ENCODE data around the gene LKAAEAR1.
"Not testable (repeated sequence)": the region's sequence is repeated elsewhere in the genome, so short reads cannot be mapped to it uniquely, and the experiment has no call there.

Gene LKAAEAR1

GRCh38 chr20:64083804-64084684, at the start of gene LKAAEAR1:
LKAAEAR1 (minus strand) TSS chr20:64084398; CDS start chr20:64084219, 179 bp downstream.
- ATAC-seq (no peak), DNase-seq (no peak)

GRCh38 chr20:64131406-64131805, 47.2 kb upstream of the LKAAEAR1 start:
- DNase-seq (no peak), ATAC-seq (peak; percentile 55)

DNA sequence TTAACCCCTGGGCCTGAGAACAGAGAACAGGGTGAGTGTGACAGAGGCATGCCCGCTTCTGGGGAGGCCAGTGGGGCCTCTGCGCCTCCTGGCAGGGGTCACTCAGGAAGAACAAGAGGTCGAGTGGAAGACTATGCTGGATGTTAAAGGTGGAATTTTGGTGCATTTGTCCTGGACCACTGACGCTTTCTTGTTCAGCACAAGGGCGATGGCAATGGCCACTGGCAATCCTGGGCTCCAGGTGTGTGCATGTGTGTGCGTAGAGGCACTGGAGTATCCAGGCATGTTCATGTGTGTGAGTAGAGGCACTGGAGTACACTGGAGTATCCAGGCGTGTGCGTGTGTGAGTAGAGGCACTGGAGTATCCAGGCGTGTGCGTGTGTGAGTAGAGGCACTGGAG, 46.7 kb upstream of the LKAAEAR1 start:
- DNase-seq (no peak), ATAC-seq (no peak)

DNA sequence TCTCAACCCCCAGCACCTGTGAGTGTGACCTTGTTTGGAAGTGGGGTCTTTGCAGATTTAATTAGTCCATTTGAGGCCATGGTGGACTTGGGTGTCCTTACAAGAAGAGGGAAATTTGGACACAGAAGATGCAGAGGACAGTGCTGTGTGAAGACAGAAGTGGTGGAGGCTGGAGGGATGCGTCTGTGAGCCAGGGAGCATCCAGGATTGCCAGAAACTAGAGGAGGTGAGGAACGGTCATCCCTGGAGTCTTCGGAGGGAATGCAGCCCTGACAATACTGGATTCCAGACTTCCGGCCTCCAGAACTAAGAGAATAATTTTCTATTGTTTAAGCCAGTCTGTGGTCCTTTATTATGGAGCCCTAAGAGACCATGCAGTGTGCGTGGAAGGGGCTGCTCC, 46.1 kb upstream of the LKAAEAR1 start:
- no peak for DNase-seq
- ATAC-seq = no peak

GRCh38 chr20:64129146-64129782, 45.1 kb upstream of the LKAAEAR1 start:
- no peak for ATAC-seq

DNA sequence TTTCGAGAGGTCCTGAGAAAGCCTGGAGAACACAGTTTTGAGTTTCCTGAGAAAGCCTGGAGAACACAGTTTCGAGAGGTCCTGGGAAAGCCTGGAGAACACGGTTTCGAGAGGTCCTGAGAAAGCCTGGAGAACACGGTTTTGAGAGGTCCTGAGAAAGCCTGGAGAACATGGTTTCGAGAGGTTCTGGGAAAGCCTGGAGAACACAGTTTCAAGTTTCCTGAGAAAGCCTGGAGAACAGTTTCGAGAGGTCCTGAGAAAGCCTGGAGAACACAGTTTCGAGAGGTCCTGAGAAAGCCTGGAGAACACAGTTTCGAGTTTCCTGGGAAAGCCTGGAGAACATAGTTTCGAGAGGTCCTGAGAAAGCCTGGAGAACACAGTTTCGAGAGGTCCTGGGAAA, 39.3 kb upstream of the LKAAEAR1 start:
- not testable (repeated sequence) for DNase-seq

More at GRCh38 chr20:64129146-64129782, 45.1 kb upstream of the LKAAEAR1 start:
- no peak for DNase-seq

GRCh38 chr20:64122927-64123326, 38.7 kb upstream of the LKAAEAR1 start:
- ATAC-seq, DNase-seq: not testable (repeated sequence)

More for the DNA sequence above, 39.3 kb upstream of the LKAAEAR1 start:
- ATAC-seq = not testable (repeated sequence)

DNA sequence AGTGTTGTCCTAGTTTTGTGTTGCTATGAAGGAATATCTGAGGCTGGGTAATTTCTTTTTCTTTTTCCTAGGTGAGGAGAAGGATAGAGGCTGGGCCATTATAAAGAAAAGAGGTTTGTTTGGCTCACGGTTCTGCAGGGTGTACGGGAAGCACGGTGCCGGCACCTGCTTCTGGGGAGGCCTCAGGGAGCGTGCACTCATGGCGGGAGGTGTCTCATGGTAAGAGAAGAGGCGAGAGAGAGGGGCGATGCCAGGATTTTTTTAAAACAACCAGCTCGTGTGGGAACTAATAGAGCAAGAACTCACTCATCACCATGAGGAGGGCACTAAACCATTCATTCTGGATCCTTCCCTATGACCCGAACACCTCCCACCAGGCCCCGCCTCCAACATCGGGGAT, 37.4 kb upstream of the LKAAEAR1 start:
- no peak for ATAC-seq
- DNase-seq = no peak

- ATAC-seq (no peak), DNase-seq (no peak)
Measured at GRCh38 chr20:64119681-64120341, 35.6 kb upstream of the LKAAEAR1 start.

DNA sequence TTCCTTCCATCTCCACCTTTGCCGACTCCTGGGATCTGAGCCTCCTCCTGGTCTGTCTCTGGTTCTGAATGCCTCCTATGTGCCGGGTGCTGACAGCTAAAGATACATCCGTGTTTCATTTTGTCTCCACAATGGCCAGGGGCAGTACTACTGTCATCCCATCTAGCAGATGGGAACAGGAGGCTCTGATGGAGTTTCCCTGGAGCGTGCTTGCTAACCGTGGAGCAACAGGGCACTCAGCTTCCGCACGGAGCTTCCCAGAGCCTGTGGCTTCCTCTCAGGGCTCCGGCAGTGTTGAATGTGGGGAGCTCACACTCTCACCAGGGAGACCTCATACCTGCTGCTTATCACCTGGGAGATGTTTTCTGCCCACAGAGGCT, 35.1 kb upstream of the LKAAEAR1 start:
- ATAC-seq = no peak

GRCh38 chr20:64117432-64117777, 33.2 kb upstream of the LKAAEAR1 start:
- DNase-seq, ATAC-seq: not testable (repeated sequence)

More for the DNA sequence above, 35.1 kb upstream of the LKAAEAR1 start:
- no peak for DNase-seq

DNA sequence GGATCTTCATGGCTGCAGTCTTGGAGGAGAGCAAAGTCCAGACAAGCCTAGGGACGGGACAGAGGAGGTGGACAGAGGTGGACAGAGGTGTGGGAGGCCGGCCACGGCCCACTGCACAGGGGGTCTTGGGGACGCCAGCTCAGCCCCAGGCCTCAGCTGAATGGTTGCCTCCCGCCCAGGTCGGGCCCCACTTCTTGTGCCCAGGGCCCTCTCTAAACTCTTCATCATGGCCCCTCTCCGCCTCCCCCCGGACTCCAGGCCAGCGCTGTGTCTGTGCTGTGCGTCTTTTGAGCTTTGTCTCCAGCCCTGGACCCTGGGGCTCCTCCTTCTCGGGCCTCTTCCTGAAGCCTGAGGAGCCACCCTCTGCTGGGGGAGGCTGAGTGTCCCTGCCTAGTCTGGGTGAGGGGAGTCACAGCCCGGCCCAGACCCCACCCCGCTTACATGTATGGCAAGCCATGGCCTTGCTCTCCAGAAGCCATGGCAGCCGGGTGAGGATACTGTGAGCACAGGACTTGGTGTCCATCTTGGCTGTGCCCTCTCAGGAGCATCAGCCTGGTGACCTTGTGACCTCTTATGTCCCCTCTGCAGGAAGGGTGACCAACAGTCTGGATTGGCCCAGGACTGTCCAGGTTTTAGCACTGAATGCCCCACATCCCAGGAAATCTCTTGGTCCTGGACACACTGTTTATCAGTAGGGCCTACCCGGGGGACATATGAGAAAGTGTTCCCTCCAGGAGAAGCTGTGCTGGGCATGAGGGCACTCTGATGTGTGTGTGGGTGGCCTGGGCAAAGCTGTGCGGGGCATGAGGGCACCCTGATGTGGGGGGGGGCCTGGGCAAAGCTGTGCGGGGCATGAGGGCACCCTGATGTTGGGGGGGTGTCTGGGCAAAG, 32.6 kb upstream of the LKAAEAR1 start:
- no peak for DNase-seq
- ATAC-seq = no peak

GRCh38 chr20:64116016-64116415, 31.8 kb upstream of the LKAAEAR1 start:
- DNase-seq = no peak
- ATAC-seq = no peak

DNA sequence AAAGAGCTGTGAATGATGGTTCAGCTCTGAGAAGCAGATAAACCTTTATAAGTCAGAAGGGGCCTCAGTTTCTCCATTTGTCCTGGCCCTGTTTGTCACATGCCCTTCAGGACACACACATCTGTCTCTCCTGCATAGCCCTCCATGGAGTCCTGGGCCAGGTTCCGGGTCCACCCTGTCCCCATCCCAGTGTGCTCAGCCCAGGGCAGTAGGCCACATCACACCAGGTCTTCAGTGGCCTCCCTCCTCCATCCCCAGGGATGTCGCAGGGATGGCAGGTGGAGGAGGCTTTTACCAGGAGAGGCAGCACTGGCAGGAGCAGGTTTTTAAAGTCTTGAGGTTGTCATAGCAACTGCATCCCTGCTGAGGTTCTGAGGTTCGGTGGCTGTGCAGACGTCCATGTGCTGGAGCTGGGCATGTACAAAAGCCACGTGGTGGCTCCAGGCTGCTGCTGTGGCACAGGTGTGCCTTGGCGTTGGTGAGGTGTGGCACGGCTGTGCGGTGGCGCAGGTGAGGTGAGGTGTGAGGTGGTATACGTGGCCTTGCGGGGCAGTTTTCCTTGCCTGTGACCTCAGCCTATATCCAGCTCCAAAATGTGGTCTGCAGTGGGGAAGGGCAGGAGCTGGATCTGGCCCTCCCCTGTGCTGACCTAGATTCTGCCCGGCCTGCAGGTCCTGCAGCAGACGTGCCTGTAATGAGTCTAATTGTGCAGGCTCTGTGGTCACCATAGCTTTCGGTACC, 31.1 kb upstream of the LKAAEAR1 start:
- DNase-seq = no peak
- ATAC-seq = no peak

- DNase-seq (no peak), ATAC-seq (no peak)
Measured at GRCh38 chr20:64114356-64114971, 30.3 kb upstream of the LKAAEAR1 start.

DNA sequence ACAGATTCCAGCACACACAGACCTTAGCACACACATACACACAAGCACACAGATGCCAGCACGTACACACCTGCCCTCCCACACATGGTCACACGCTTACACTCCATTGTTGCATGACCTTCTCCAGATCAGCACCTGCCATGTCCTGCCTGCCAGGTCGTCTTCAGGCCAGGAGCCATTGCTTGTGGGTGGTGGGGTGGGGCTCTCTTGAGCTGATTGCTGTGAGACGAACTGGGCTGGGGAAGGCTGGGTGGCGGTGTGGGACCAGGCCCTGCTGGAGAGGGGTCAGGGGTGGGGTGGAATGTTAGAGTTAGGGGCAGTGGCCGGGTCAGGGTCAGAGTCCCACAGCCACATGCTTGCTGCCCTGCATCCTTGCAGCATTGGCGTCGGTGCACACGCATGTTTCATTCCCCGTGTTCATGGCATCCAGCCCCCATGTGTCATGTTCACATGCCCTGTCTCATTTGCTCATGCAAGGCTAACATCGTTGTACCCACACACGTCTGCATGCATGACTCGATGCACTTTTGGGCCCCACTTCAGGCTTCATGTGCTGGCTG, 29.7 kb upstream of the LKAAEAR1 start:
- ATAC-seq = no peak

GRCh38 chr20:64113444-64113775, 29.2 kb upstream of the LKAAEAR1 start:
- DNase-seq (no peak), ATAC-seq (no peak)

More for the DNA sequence above, 29.7 kb upstream of the LKAAEAR1 start:
- no peak for DNase-seq

DNA sequence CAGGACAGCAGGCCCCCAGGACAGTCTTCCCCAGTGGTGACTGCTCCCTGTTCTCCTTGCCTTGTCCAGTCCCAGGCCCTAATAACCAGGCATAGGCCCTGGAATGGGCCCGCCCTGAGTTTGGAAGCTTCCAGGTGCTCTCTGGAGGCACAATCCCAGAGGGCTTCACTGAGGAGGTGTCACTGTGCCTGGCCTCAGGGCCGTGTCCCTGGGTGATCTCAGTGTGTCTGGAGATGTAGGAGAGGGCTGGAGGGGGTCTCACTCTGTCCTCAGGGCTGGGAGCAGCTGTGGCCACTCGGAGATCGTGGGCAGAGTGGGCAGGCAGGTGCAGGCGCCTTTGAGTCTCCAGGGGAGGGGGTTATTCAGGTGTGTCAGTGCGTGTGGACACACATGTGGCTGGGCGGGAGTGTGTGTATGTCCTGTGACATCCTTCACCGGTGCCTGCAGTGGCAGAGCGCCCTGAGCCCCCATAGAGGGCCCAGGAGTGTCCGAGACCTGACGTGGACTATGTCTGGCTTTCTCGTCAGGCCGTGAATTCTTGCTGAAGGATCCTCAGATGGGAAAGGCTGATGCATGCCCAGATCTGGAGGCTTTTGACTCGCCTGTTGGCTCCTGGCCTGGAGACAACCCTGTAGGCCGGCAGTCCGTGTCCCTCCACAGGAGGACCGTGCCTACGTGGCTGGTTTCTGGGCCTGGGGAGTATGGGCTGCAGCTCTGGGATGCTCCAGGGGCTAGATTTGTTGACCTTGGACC, 28.7 kb upstream of the LKAAEAR1 start:
- ATAC-seq = no peak
- no peak for DNase-seq

DNA sequence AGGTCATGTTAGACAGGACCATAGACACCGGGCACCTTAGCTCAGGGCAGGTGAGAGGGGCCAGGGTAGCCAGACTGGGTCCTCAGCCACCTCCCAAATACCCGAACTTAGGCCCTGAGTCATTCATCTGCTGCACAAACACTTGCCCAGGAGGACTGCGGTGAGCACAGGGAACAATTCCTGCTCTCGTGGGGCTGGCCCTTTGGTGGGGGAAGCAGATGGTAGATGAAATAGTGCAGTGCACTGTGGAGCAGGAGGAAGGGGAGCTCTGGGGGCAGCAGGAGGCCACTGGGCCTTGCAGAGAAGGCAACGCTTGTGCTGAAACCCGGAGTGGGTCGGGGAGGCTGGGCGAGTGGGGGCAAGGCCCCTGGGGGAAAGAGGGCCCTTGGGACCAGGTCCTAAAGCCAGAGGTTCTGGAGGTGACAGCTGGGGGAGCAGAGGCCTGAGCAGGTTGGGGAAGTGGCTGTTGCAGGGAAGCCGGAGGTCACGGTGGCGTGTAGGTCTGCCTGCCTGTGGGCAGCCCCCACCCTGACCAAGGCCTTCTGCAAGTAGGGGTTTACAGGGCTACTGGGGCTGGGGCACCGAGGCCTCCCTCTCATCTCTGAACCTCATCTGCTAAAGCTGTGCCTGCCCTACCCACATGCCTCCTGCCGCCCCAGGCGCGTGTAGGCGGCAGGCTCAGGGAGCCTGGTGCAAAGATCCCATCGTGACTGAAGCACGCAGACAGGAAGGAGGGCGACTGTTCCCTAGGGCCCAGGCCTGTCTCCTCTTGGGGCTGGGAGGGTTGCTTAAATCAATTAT, 27.8 kb upstream of the LKAAEAR1 start:
- DNase-seq = no peak
- no peak for ATAC-seq
